Caco-2 (cell line): Measurements from ENCODE around the gene OSBPL5. TPM values are rescaled to one million over a fixed set of nuclear protein-coding genes. Genes with fewer than 3 reads are reported as not detected.

Experiments
- BruUV-seq: library from RNA; stranded (reverse); fragments of 400-500 nt; replicated peaks from 2 replicates; lab custom pipeline; 2021; lab: Mats Ljungman, UMichigan
- CTCF ChIA-PET: fragments of 300-600 bp; sonication (Branson Sonifier 250); formaldehyde crosslinking; loops from one replicate; lab custom pipeline; 2022; ENCODE audit warnings: antibody characterized with exemption; lab: Charles Lee
- POLR2A ChIA-PET: fragments of 300-600 bp; sonication (Branson Sonifier 250); formaldehyde crosslinking; loops from one replicate; lab custom pipeline; 2022; ENCODE audit warnings: antibody characterized with exemption; lab: Charles Lee
- DNase-seq, 2 experiments: peaks; one replicate each; pipeline versions ENCODE4 v3.0.0 to v3.0.0-alpha.2; 2020 to 2022
- H3K27me3 ChIP-seq: replicated peaks from 2 replicates; pipeline ENCODE4 v1.6.0; 2011; ENCODE audit warnings: low read length; ENCODE audit not compliant: control insufficient read depth, insufficient read depth
- H3K36me3 ChIP-seq: 2 replicates; pipeline ENCODE4 v1.5.1; 2011; ENCODE audit warnings: low read length; ENCODE audit not compliant: control insufficient read depth, insufficient read depth
- H3K4me1 ChIP-seq: fragments of 250-450 bp; sonication (Bioruptor Pico); 2 replicates; pipeline ENCODE4 v1.5.1; 2020; ENCODE audit warnings: mild to moderate bottlenecking
- H3K4me3 ChIP-seq: 2 replicates; pipeline ENCODE4 v1.5.1; 2011; ENCODE audit warnings: low read depth, mild to moderate bottlenecking, control low read depth, low read length
- H3K9me3 ChIP-seq: fragments of 250-450 bp; sonication (Bioruptor Pico); 2 replicates; pipeline ENCODE4 v1.5.1; 2020; ENCODE audit warnings: mild to moderate bottlenecking, moderate library complexity
- H3K27ac Mint-ChIP-seq: one replicate; pipeline ENCODE4 v1.8.0; 2022; ENCODE audit warnings: mixed read lengths; ENCODE audit not compliant: unreplicated experiment
- H3K27me3 Mint-ChIP-seq: one replicate; pipeline ENCODE4 v1.8.0; 2022; ENCODE audit warnings: mixed read lengths; ENCODE audit not compliant: insufficient read depth, unreplicated experiment
- H3K36me3 Mint-ChIP-seq: one replicate; pipeline ENCODE4 v1.8.0; 2022; ENCODE audit warnings: mild to moderate bottlenecking, mixed read lengths; ENCODE audit not compliant: insufficient read depth, unreplicated experiment
- H3K4me1 Mint-ChIP-seq: one replicate; pipeline ENCODE4 v1.8.0; 2022; ENCODE audit warnings: low read depth, mixed read lengths; ENCODE audit not compliant: unreplicated experiment
- H3K4me3 Mint-ChIP-seq: one replicate; pipeline ENCODE4 v1.8.0; 2022; ENCODE audit warnings: mild to moderate bottlenecking, moderate library complexity, mixed read lengths; ENCODE audit not compliant: unreplicated experiment
- H3K9me3 Mint-ChIP-seq: one replicate; pipeline ENCODE4 v1.8.0; 2022; ENCODE audit warnings: mixed read lengths; ENCODE audit not compliant: unreplicated experiment
- CTCF ChIP-seq, 2 experiments: fragments of 200-600 bp in 1 of 2; IDR thresholded peaks; 1 replicate in 1 of 2; 2 replicates in 1 of 2; pipeline versions ENCODE4 v1.5.1 to v1.8.0; 2011 to 2022; ENCODE audit warnings: antibody characterized with exemption in 1 of 2, control low read depth in 1 of 2, inconsistent platforms in 1 of 2, low read depth in 1 of 2, low read length in 1 of 2, mild to moderate bottlenecking in 1 of 2, moderate library complexity in 1 of 2; ENCODE audit not compliant: insufficient read depth in 1 of 2, severe bottlenecking in 1 of 2, unreplicated experiment in 1 of 2
- intact Hi-C: fragments of 100-400 bp; cut with micrococcal nuclease; formaldehyde crosslinking; loops from one replicate; pipeline ENCODE4 v1.10.0; 2022; ENCODE audit not compliant: unreplicated experiment
- total RNA-seq: library from RNA; stranded (reverse); gene quantifications from 2 replicates; pipeline ENCODE4 v1.2.3, GENCODE V29; 2022

The OSBPL5 gene
- total RNA-seq, 1 experiment from 2014 or later: 4.9 TPM

- Mint-ChIP-seq H3K4me1 (no peaks in the 10 kb centered on the region), H3K27me3 (no peaks in the 10 kb centered on the region), H3K27ac (no peak overlapping the region), H3K9me3 (no peaks in the 10 kb centered on the region), H3K36me3 (no peaks in the 10 kb centered on the region), H3K4me3 (no peak overlapping the region)
- no peaks in the 10 kb centered on the region for H3K27me3 ChIP-seq
- no peaks in the 10 kb centered on the region for H3K4me1 ChIP-seq
- no TSS peak for BruUV-seq
- no peaks in the 10 kb centered on the region for H3K36me3 ChIP-seq
- H3K9me3 ChIP-seq: no peaks in the 10 kb centered on the region
- no peak for TF ChIP-seq CTCF (IDR thresholded peaks at IDR 0.05; ENCODE audit: insufficient read depth in 1 of 2, low read depth in 1 of 2, low read length in 1 of 2, severe bottlenecking in 1 of 2, unreplicated experiment in 1 of 2)
- H3K4me3 ChIP-seq: no peak overlapping the region
- DNase-seq: no peak
- ChIA-PET POLR2A (no interaction called here), CTCF (no interaction called here)
- intact Hi-C loops: no loop called here
Observed at GRCh38 chr11:3132831-3133260, 32.3 kb downstream of the OSBPL5 start.

GRCh38 chr11:3132271-3132781 is 32.8 kb downstream of the OSBPL5 start:
- H3K4me3 Mint-ChIP-seq: no peak overlapping the region
- H3K9me3 Mint-ChIP-seq: no peaks in the 10 kb centered on the region
- no peak for TF ChIP-seq CTCF (IDR thresholded peaks at IDR 0.05; ENCODE audit: insufficient read depth in 1 of 2, low read depth in 1 of 2, low read length in 1 of 2, severe bottlenecking in 1 of 2, unreplicated experiment in 1 of 2)
- ChIA-PET POLR2A (no interaction called here), CTCF (no interaction called here)
- Histone ChIP-seq H3K9me3 (no peaks in the 10 kb centered on the region), H3K27me3 (no peaks in the 10 kb centered on the region), H3K36me3 (no peaks in the 10 kb centered on the region), H3K4me1 (no peaks in the 10 kb centered on the region), H3K4me3 (no peak overlapping the region)
- no TSS peak for BruUV-seq
- H3K27me3 Mint-ChIP-seq: no peaks in the 10 kb centered on the region
- no peak overlapping the region for H3K27ac Mint-ChIP-seq
- intact Hi-C loops: no loop called here
- DNase-seq: no peak
- H3K4me1 Mint-ChIP-seq: no peaks in the 10 kb centered on the region
- no peaks in the 10 kb centered on the region for H3K36me3 Mint-ChIP-seq

- no peak overlapping the region for H3K4me3 Mint-ChIP-seq
Observed at GRCh38 chr11:3131330-3131941, 33.7 kb downstream of the OSBPL5 start.

More at GRCh38 chr11:3131330-3131941, 33.7 kb downstream of the OSBPL5 start:
- POLR2A ChIA-PET: no interaction called here
- Histone ChIP-seq H3K27me3 (no peaks in the 10 kb centered on the region), H3K4me3 (no peak overlapping the region), H3K9me3 (no peaks in the 10 kb centered on the region), H3K4me1 (no peaks in the 10 kb centered on the region), H3K36me3 (no peaks in the 10 kb centered on the region)
- H3K27me3 Mint-ChIP-seq: no peaks in the 10 kb centered on the region
- CTCF ChIA-PET: no interaction called here
- no TSS peak for BruUV-seq
- H3K27ac Mint-ChIP-seq: no peak overlapping the region
- DNase-seq: no peak
- H3K36me3 Mint-ChIP-seq: no peaks in the 10 kb centered on the region
- no peaks in the 10 kb centered on the region for H3K9me3 Mint-ChIP-seq
- H3K4me1 Mint-ChIP-seq: no peaks in the 10 kb centered on the region
- no peak for TF ChIP-seq CTCF (IDR thresholded peaks at IDR 0.05; ENCODE audit: insufficient read depth in 1 of 2, low read depth in 1 of 2, low read length in 1 of 2, severe bottlenecking in 1 of 2, unreplicated experiment in 1 of 2)
- intact Hi-C loops: no loop called here
